DMS79 treated with DMSO at 0.1 percent for 48 hours (cell line): ENCODE measurements around the gene CACNA2D1.
"Not testable (repeated sequence)": the region's sequence is repeated elsewhere in the genome, so short reads cannot be mapped to it uniquely, and the experiment has no call there.

Experiments
- DNase-seq: peaks from one replicate; lab custom pipeline; 2025; lab: John Stamatoyannopoulos, UW

CACNA2D1 gene

GRCh38 chr7:82393076-82393839 lies 50.3 kb downstream of the CACNA2D1 start:
- DNase-seq, result no peak

DNA sequence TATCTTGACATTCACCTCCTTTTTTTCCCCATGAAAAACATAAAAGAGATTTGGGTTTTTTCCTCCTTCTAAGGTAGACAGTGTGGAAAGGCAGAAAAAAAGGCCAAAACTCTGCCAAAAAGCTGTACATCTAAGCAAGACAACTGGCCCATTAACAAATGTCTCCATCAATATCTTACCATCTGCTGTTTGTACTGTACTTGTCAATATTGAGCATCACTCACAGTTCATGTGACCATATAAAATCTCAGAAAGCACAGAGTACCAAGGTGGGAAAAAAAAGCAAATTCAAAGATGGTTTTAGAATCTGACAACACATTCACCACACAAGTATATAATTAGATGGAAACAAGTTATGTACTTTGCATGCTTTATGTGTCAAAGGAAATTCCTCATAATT lies 52.6 kb downstream of the CACNA2D1 start:
- DNase-seq, result no peak

DNA sequence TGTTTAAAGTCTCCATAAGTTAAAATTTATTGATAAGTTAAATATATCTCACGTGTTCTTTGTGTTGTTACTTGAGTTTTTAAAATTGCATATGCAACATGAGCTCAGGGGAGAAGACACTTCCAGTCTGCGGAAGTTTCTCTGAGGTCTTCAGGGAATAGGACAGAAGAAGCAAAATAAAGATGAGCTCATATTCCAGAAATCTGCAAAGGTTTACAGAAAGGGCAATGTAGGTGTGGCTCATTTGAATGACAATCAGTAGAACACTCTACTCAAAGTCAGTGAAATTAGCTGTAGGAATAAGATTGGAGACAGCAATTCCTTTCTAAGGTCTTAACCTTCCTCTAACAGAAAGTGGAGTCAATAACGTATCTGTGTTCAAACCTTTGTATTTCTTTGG lies 53.7 kb downstream of the CACNA2D1 start:
- DNase-seq, result no peak

DNA sequence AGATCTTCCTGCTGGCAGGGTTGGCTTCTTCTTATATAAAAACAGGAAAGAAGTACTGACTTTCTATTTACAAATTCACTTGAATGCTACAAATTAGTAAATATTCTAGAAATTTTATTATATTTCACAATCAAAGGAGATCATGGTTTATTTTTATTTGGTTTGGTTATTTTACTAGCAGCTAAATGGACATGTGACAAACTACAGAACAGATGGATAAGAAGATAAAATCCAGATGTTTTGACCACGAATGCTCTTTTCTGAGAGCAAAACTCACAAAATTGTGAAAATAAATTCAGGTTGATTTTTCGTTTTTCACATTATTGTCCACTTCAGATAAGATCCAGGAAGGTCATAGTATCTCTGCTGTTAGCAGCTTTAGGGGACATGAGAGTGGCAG lies 55.4 kb downstream of the CACNA2D1 start:
- no peak for DNase-seq

DNA sequence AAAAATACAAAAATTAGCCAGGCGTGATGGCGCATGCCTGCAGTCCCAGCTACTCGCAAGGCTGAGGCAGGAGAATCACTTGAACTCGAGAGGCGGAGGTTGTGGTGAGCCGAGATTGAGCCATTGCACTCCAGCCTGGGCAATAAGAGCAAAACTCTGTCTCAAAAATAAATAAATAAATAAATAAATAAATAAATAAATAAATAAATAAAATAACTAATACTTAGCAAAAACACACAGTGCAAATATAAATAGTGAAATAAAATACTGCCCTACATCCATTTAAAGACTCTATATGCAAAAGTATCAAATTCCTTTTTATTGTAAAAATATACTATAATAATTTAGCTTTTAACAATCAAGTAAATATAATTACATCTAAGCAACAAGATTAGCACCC lies 57.0 kb downstream of the CACNA2D1 start:
- not testable (repeated sequence) for DNase-seq

DNA sequence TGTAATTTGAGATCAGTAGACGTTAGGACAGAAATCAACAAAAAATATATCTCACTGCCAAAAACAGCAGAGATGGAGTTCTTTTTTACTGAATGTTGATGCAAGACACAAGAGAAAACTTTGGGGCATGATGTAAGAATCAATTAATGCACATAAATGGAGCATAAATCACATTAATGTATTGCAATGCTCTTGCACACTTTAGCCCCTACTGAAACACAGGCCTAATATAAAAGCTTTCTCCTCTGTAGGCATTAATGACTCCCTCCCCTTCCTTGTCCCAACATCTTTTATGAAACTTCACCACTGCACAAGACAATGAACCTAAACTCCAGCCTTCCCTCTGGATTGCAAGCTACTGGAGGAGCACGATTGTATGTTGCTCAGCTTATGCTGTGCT lies 58.8 kb downstream of the CACNA2D1 start:
- DNase-seq, result no peak

GRCh38 chr7:82384051-82384464 lies 59.5 kb downstream of the CACNA2D1 start:
- DNase-seq, result peak; percentile 53

- DNase-seq, result peak; percentile 97
Measured at GRCh38 chr7:82382276-82382675, 61.3 kb downstream of the CACNA2D1 start.

GRCh38 chr7:82376739-82377138 lies 66.8 kb downstream of the CACNA2D1 start:
- DNase-seq, result peak; percentile 76

DNA sequence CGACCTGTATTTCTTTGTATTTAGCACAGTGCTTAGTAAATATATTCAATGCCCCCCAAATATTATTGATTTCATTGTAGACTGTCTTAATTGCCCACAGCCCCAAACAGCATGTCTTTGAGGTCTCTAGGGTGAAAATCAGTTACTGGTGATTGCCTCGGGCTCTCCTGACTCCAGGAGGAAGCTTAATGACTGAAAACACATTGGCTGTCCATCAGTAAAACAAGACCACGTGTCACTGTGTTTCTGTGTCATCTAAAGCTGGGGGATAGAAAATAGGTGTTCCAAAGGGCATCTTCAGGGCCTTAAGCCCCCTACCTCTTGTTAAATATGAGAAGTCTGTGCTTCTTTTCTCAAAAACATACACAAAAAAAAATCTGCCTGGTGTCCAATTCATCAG lies 67.9 kb downstream of the CACNA2D1 start:
- DNase-seq, result peak; percentile 96

GRCh38 chr7:82375129-82375528 lies 68.4 kb downstream of the CACNA2D1 start:
- DNase-seq, result no peak

GRCh38 chr7:82373926-82374635 lies 69.5 kb downstream of the CACNA2D1 start:
- DNase-seq, result peak; percentile 85

- DNase-seq, result no peak
Measured at GRCh38 chr7:82364671-82365070, 78.9 kb downstream of the CACNA2D1 start.

GRCh38 chr7:82364048-82364447 lies 79.5 kb downstream of the CACNA2D1 start:
- no peak for DNase-seq

DNA sequence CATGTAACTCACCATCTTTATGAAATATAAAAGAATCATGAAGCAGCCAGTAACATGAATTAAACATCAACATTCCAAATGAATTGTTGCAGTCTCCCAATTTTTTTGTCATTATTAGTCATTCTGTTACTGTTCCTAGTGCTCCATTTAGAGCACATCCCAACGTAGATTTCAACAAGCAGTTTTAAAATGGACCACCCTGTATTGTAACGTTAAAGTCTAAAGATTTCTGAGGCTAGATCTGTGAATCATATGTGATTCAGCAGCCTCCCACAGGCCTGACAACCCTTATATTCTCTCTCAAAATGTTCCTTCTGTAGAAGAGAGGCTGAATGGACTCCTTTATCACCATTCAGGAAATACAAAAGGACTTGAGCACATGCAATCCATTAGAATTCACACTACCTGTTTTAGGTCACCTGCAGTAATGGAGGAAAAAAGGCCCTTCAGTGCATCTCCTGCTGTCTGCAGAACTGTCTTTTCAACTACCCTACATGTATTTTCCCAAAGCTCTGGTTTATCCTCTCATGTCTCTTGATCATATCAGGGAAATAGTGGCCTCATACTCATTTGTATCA lies 81.4 kb downstream of the CACNA2D1 start:
- no peak for DNase-seq

GRCh38 chr7:82360591-82361368 lies 82.8 kb downstream of the CACNA2D1 start:
- DNase-seq, result no peak

GRCh38 chr7:82359426-82359825 lies 84.2 kb downstream of the CACNA2D1 start:
- DNase-seq, result no peak

GRCh38 chr7:82358923-82359322 lies 84.7 kb downstream of the CACNA2D1 start:
- no peak for DNase-seq

DNA sequence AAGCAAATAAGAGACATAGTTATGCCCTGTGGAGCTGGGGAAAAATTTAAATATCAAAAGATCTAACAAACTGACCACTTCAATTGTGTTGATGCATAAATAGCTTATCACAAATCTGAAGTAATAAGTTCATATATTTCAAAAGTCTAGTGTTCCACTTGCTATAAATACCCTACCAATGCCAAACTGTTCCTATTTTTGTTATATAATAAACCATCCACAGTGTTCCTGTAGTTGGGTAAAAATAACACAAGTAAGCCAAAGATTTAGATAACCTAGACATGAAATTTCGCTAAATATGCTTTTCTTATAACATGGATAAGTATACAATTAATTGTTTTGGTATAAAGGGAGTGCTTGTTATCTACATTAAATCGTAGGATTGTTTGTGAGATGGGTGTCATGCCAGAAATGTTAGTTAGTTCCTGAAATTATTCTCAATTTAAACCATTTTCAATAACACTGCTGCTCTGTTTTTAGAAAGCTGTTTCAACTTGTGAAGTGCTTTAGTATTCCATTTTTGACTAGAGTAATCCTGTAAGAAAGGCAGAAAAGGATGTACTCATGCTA lies 85.5 kb downstream of the CACNA2D1 start:
- no peak for DNase-seq

- DNase-seq, result no peak
Measured at GRCh38 chr7:82348251-82348650, 95.3 kb downstream of the CACNA2D1 start.

DNA sequence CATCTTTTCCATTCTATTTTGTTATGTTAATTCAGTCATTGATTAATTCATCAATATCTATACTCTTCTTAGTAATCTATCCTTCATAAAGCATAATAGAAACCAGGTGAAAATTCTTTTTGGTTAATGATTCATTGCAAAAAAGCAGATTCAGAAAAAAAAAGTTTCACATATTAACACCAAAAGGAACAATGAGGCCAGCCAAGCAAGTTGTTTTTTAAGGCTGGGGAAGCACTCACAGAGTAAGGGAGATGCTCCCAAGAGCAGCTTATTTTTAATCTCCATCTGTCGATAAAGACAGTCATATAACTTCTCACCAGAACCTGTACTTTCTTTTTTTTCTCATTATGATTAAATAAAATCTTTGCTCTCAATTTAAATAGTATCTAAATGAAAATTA lies 95.8 kb downstream of the CACNA2D1 start:
- DNase-seq, result no peak

GRCh38 chr7:82345886-82346285 lies 97.7 kb downstream of the CACNA2D1 start:
- DNase-seq, result no peak
